Hepatocyte (in vitro differentiated cells): ENCODE results near the gene ERAS.

Experiments used
- CTCF ChIP-seq: fragments of 200-600 bp; sonication (generic); IDR thresholded peaks from 2 replicates; pipeline ENCODE4 v1.5.1; 2016; ENCODE audit warnings: antibody characterized with exemption, mild to moderate bottlenecking; ENCODE audit not compliant: poor library complexity
- EZH2 ChIP-seq: fragments of 200-600 bp; sonication (generic); IDR thresholded peaks from 2 replicates; pipeline ENCODE4 v1.6.1; 2016; ENCODE audit warnings: antibody characterized with exemption, mild to moderate bottlenecking, borderline replicate concordance

- no peak for TF ChIP-seq CTCF
- TF ChIP-seq EZH2 = no peak
These were observed 752 bp downstream of the ERAS start for GRCh38 chrX:48826876-48827653.
